Endothelial cell of umbilical vein (primary cell): ENCODE results near the gene DENND6A.

ENCODE experiments used
- EZH2 ChIP-seq: IDR thresholded peaks from 2 replicates; pipeline ENCODE4 v1.6.1; 2012; ENCODE audit warnings: borderline replicate concordance, low read depth, mild to moderate bottlenecking, moderate library complexity, low read length, inconsistent platforms; ENCODE audit not compliant: severe bottlenecking
- GATA2 ChIP-seq: IDR thresholded peaks from 2 replicates; pipeline ENCODE4 v1.7.0; 2011; ENCODE audit warnings: low read depth, mild to moderate bottlenecking, moderate library complexity, mixed read lengths, low read length; ENCODE audit not compliant: insufficient read length, insufficient read depth
- MYC ChIP-seq: IDR thresholded peaks from one replicate; pipeline ENCODE4 v1.6.1; 2011; ENCODE audit warnings: mild to moderate bottlenecking, low read depth, low read length
- POLR2A ChIP-seq: IDR thresholded peaks from 2 replicates; pipeline ENCODE4 v1.6.1; 2012; ENCODE audit warnings: low read depth, mild to moderate bottlenecking, control low read depth, low read length
- POLR2AphosphoS5 ChIP-seq: IDR thresholded peaks from 2 replicates; pipeline ENCODE4 v1.6.1; 2012; ENCODE audit warnings: low read depth, mild to moderate bottlenecking, control low read depth, low read length, moderate library complexity; ENCODE audit not compliant: insufficient read depth
- TF ChIP-seq, protein P1 (sequence below), 2 donors: IDR thresholded peaks; 1 replicate in 1 of 2; 2 replicates in 1 of 2; pipeline ENCODE4 v1.5.1; 2011; ENCODE audit warnings: low read length in 2 of 2, mild to moderate bottlenecking in 2 of 2, moderate library complexity in 2 of 2, control low read depth in 1 of 2, inconsistent platforms in 1 of 2, low read depth in 1 of 2; ENCODE audit not compliant: insufficient read depth in 1 of 2; ENCODE audit errors: extremely low read depth in 1 of 2

GRCh38 chr3:57699591-57699990, 6.7 kb upstream of the DENND6A start:
- TF ChIP-seq POLR2AphosphoS5 = no peak
- TF ChIP-seq, protein P1, sequence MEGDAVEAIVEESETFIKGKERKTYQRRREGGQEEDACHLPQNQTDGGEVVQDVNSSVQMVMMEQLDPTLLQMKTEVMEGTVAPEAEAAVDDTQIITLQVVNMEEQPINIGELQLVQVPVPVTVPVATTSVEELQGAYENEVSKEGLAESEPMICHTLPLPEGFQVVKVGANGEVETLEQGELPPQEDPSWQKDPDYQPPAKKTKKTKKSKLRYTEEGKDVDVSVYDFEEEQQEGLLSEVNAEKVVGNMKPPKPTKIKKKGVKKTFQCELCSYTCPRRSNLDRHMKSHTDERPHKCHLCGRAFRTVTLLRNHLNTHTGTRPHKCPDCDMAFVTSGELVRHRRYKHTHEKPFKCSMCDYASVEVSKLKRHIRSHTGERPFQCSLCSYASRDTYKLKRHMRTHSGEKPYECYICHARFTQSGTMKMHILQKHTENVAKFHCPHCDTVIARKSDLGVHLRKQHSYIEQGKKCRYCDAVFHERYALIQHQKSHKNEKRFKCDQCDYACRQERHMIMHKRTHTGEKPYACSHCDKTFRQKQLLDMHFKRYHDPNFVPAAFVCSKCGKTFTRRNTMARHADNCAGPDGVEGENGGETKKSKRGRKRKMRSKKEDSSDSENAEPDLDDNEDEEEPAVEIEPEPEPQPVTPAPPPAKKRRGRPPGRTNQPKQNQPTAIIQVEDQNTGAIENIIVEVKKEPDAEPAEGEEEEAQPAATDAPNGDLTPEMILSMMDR (IDR thresholded peaks at IDR 0.05; ENCODE audit: extremely low read depth in 1 of 2, insufficient read depth in 1 of 2, low read depth in 1 of 2, low read length in 2 of 2) = no peak
- TF ChIP-seq EZH2 = no peak
- TF ChIP-seq MYC = no peak
- no peak for TF ChIP-seq POLR2A
- TF ChIP-seq GATA2 = no peak
